GM21367 (cell line): Measurements from ENCODE around the gene PPP2R2D.
"Not testable (repeated sequence)": the region's sequence is repeated elsewhere in the genome, so short reads cannot be mapped to it uniquely, and the experiment has no call there.

Experiments used
- ATAC-seq: cut with Tn5 transposase; IDR thresholded peaks from one replicate; pipeline ENCODE4 v1.9.1; 2021; ENCODE audit not compliant: unreplicated experiment

The PPP2R2D gene

GRCh38 chr10:131973160-131973951 lies 72.5 kb downstream of the PPP2R2D start:
- no peak for ATAC-seq

- ATAC-seq: no peak
Measured at GRCh38 chr10:131974034-131974817, 73.4 kb downstream of the PPP2R2D start.

- ATAC-seq: no peak
Measured at GRCh38 chr10:131975003-131975402, 74.2 kb downstream of the PPP2R2D start.

- no peak for ATAC-seq
Measured at GRCh38 chr10:131975796-131976195, 75.0 kb downstream of the PPP2R2D start.

GRCh38 chr10:131977323-131978096 lies 76.7 kb downstream of the PPP2R2D start:
- ATAC-seq: no peak

- ATAC-seq: no peak
Measured at GRCh38 chr10:131978366-131978765, 77.6 kb downstream of the PPP2R2D start.

- no peak for ATAC-seq
Measured at GRCh38 chr10:131978851-131979250, 78.0 kb downstream of the PPP2R2D start.

GRCh38 chr10:131979336-131979735 lies 78.5 kb downstream of the PPP2R2D start:
- no peak for ATAC-seq

- ATAC-seq: no peak
Measured at GRCh38 chr10:131979821-131980270, 79.0 kb downstream of the PPP2R2D start.

GRCh38 chr10:131980321-131980720 lies 79.5 kb downstream of the PPP2R2D start:
- no peak for ATAC-seq

GRCh38 chr10:131980761-131981428 lies 80.1 kb downstream of the PPP2R2D start:
- no peak for ATAC-seq

GRCh38 chr10:131981429-131982184 lies 80.8 kb downstream of the PPP2R2D start, which contains the start of gene BNIP3:
BNIP3 (minus strand) TSS chr10:131981923; CDS start chr10:131981806, 117 bp downstream.
- ATAC-seq: peak; percentile 76

- peak; percentile 26 for ATAC-seq
Measured at GRCh38 chr10:131982185-131982756, 81.5 kb downstream of the PPP2R2D start.

GRCh38 chr10:131982796-131983195 lies 82.0 kb downstream of the PPP2R2D start:
- no peak for ATAC-seq

GRCh38 chr10:131983780-131984179 lies 83.0 kb downstream of the PPP2R2D start:
- ATAC-seq: no peak

GRCh38 chr10:131986851-131987250 lies 86.0 kb downstream of the PPP2R2D start:
- ATAC-seq: not testable (repeated sequence)

GRCh38 chr10:131987301-131987700 lies 86.5 kb downstream of the PPP2R2D start:
- ATAC-seq: not testable (repeated sequence)

GRCh38 chr10:131987786-131988185 lies 87.0 kb downstream of the PPP2R2D start:
- not testable (repeated sequence) for ATAC-seq

- no peak for ATAC-seq
Measured at GRCh38 chr10:131991726-131992125, 90.9 kb downstream of the PPP2R2D start.
